H1 (cell line): ENCODE data around the gene ATP5F1E. TPM values are rescaled to one million over a fixed set of nuclear protein-coding genes. Genes with fewer than 3 reads are reported as not detected.

Experiments used
- CTCF ChIA-PET: fragments of 300-600 bp; sonication (Branson Sonifier 250); formaldehyde crosslinking; loops from one replicate; lab custom pipeline; 2021; ENCODE audit not compliant: partially characterized antibody; lab: Charles Lee
- POLR2A ChIA-PET: fragments of 300-600 bp; sonication (Branson Sonifier 250); formaldehyde crosslinking; loops from one replicate; lab custom pipeline; 2021; ENCODE audit warnings: inconsistent platforms; ENCODE audit not compliant: partially characterized antibody; lab: Charles Lee
- DNase-seq, 2 experiments: peaks; one replicate each; pipeline versions ENCODE4 v3.0.0 to v3.0.0-alpha.2; 2010 to 2022; ENCODE audit warnings: low spot score in 2 of 2, low read depth in 1 of 2, mixed read lengths in 1 of 2
- FAIRE-seq: peaks from 2 replicates; lab custom pipeline; 2011; peaks lifted over from hg19 to GRCh38; lab: Jason Lieb, UNC
- H2AFZ ChIP-seq: 2 replicates; pipeline ENCODE4 v1.8.1; 2012; ENCODE audit warnings: low read length, inconsistent platforms
- H2AK5ac ChIP-seq: 2 replicates; pipeline ENCODE4 v1.6.1; 2013; ENCODE audit warnings: low read depth, low read length
- H2BK120ac ChIP-seq: replicated peaks from 2 replicates; pipeline ENCODE3; 2013; ENCODE audit warnings: low read depth, low read length, inconsistent platforms
- H2BK12ac ChIP-seq: 2 replicates; pipeline ENCODE4 v1.6.1; 2013; ENCODE audit warnings: low read depth, low read length
- H2BK15ac ChIP-seq: 2 replicates; pipeline ENCODE4 v1.6.1; 2013; ENCODE audit warnings: low read length
- H2BK20ac ChIP-seq: 2 replicates; pipeline ENCODE4 v1.6.1; 2013; ENCODE audit warnings: low read length
- H2BK5ac ChIP-seq: 2 replicates; pipeline ENCODE4 v1.6.1; 2013; ENCODE audit warnings: low read depth, low read length
- H3K14ac ChIP-seq: 2 replicates; pipeline ENCODE4 v1.6.1; 2013; ENCODE audit warnings: inconsistent platforms; ENCODE audit not compliant: insufficient read length
- H3K18ac ChIP-seq: 2 replicates; pipeline ENCODE4 v1.6.1; 2013; ENCODE audit warnings: low read length; ENCODE audit errors: extremely low read depth
- H3K23ac ChIP-seq: 2 replicates; pipeline ENCODE4 v1.6.1; 2013; ENCODE audit warnings: inconsistent platforms; ENCODE audit not compliant: insufficient read length
- H3K23me2 ChIP-seq: 2 replicates; pipeline ENCODE4 v1.6.1; 2013; ENCODE audit warnings: low read depth, low read length
- H3K27ac ChIP-seq: 2 replicates; pipeline ENCODE4 v1.6.1; 2011; ENCODE audit warnings: low read depth, low read length, inconsistent platforms
- H3K27me3 ChIP-seq, 4 experiments: replicated peaks in 1 of 4; 1 replicate in 1 of 4; 2 replicates in 3 of 4; pipeline versions ENCODE4 v1.6.1 to v1.8.1; 2011 to 2013; ENCODE audit warnings: low read length in 3 of 4, mild to moderate bottlenecking in 3 of 4, inconsistent platforms in 2 of 4, mixed read lengths in 2 of 4, moderate library complexity in 1 of 4; ENCODE audit not compliant: control insufficient read depth in 3 of 4, insufficient read depth in 3 of 4; ENCODE audit errors: extremely low read depth in 1 of 4
- H3K36me3 ChIP-seq, 4 experiments: 2 replicates each; pipeline versions ENCODE4 v1.6.1 to v1.8.1; 2011 to 2013; ENCODE audit warnings: mild to moderate bottlenecking in 4 of 4, low read length in 3 of 4, moderate library complexity in 2 of 4, control low read depth in 1 of 4, inconsistent platforms in 1 of 4; ENCODE audit not compliant: insufficient read depth in 4 of 4, control insufficient read depth in 2 of 4
- H3K4ac ChIP-seq: replicated peaks from 2 replicates; pipeline ENCODE3; 2013; ENCODE audit warnings: low read length, low read depth, mixed read lengths, inconsistent platforms; ENCODE audit not compliant: insufficient read length
- H3K4me1 ChIP-seq, 4 experiments: replicated peaks in 1 of 4; 1 replicate in 1 of 4; 2 replicates in 3 of 4; pipeline versions ENCODE4 v1.6.1 to v1.8.1; 2011 to 2013; ENCODE audit warnings: low read length in 3 of 4, inconsistent platforms in 2 of 4, mixed read lengths in 1 of 4; ENCODE audit not compliant: insufficient read depth in 4 of 4, control insufficient read depth in 3 of 4
- H3K4me2 ChIP-seq, 2 experiments: 2 replicates each; pipeline versions ENCODE4 v1.6.1 to v1.8.1; 2011 to 2013; ENCODE audit warnings: low read depth in 2 of 2, low read length in 2 of 2, control low read depth in 1 of 2, inconsistent platforms in 1 of 2, mild to moderate bottlenecking in 1 of 2; ENCODE audit not compliant: insufficient read depth in 1 of 2
- H3K4me3 ChIP-seq, 4 experiments: fragments of 200-600, 300-600 bp in 1 of 4; sonication (generic), shearing (Covaris generic), sonication (Bioruptor Twin) in 1 of 4; 2 replicates each; pipeline versions ENCODE4 v1.5.1 to v1.8.1; 2011 to 2016; ENCODE audit warnings: low read length in 4 of 4, low read depth in 3 of 4, control low read depth in 2 of 4, inconsistent platforms in 2 of 4, mild to moderate bottlenecking in 2 of 4, mixed read lengths in 1 of 4, moderate library complexity in 1 of 4; ENCODE audit not compliant: insufficient read depth in 2 of 4; ENCODE audit errors: extremely low read depth in 1 of 4
- H3K56ac ChIP-seq: replicated peaks from 2 replicates; pipeline ENCODE3; 2013; ENCODE audit warnings: low read depth, mild to moderate bottlenecking, mixed read lengths, low read length, inconsistent platforms; ENCODE audit not compliant: insufficient read length
- H3K79me1 ChIP-seq: 2 replicates; pipeline ENCODE4 v1.6.1; 2013; ENCODE audit warnings: low read depth, low read length, control low read depth
- H3K79me2 ChIP-seq, 2 experiments: 2 replicates each; pipeline versions ENCODE4 v1.6.1 to v1.8.1; 2012 to 2013; ENCODE audit warnings: low read length in 2 of 2, mild to moderate bottlenecking in 2 of 2, inconsistent platforms in 1 of 2; ENCODE audit not compliant: insufficient read depth in 2 of 2, control insufficient read depth in 1 of 2
- H3K9ac ChIP-seq, 4 experiments: replicated peaks in 1 of 4; 1 replicate in 1 of 4; 2 replicates in 3 of 4; pipeline versions ENCODE4 v1.6.1 to v1.8.1; 2011 to 2013; ENCODE audit warnings: low read depth in 3 of 4, low read length in 3 of 4, control low read depth in 2 of 4, mild to moderate bottlenecking in 2 of 4, moderate library complexity in 2 of 4, inconsistent platforms in 1 of 4; ENCODE audit errors: extremely low read depth in 1 of 4
- H3K9me3 ChIP-seq, 2 experiments: 2 replicates each; pipeline versions ENCODE4 v1.6.1 to v1.8.1; 2012 to 2013; ENCODE audit warnings: mild to moderate bottlenecking in 2 of 2, moderate library complexity in 2 of 2, control low read depth in 1 of 2, inconsistent platforms in 1 of 2, low read depth in 1 of 2, low read length in 1 of 2, mixed read lengths in 1 of 2; ENCODE audit not compliant: insufficient read depth in 2 of 2
- H4K20me1 ChIP-seq, 2 experiments: replicated peaks in 1 of 2; 2 replicates each; pipeline versions ENCODE3 to v1.8.1; 2011 to 2013; ENCODE audit warnings: inconsistent platforms in 2 of 2, low read length in 2 of 2, mild to moderate bottlenecking in 1 of 2; ENCODE audit not compliant: insufficient read depth in 2 of 2, control insufficient read depth in 1 of 2
- H4K5ac ChIP-seq: 2 replicates; pipeline ENCODE4 v1.6.1; 2013; ENCODE audit warnings: low read length, low read depth, mixed read lengths, inconsistent platforms; ENCODE audit not compliant: insufficient read length
- H4K8ac ChIP-seq: 2 replicates; pipeline ENCODE4 v1.8.0; 2013; ENCODE audit warnings: mild to moderate bottlenecking, moderate library complexity, low read length, inconsistent platforms; ENCODE audit not compliant: insufficient read depth; ENCODE audit errors: extremely low read depth
- H4K91ac ChIP-seq: replicated peaks from 2 replicates; pipeline ENCODE3; 2013; ENCODE audit warnings: low read length, mixed read lengths, inconsistent platforms; ENCODE audit not compliant: insufficient read length
- CBX5 ChIP-seq: fragments of 300-800, 300-1000 bp; sonication (generic); IDR thresholded peaks from 2 replicates; pipeline ENCODE4 v1.7.1; 2016; ENCODE audit warnings: antibody characterized with exemption, low read length, low read depth
- JUND ChIP-seq: IDR thresholded peaks from 2 replicates; pipeline ENCODE4 v1.6.1; 2011; ENCODE audit warnings: mild to moderate bottlenecking, improper control_type of control experiment, low read length
- KDM5A ChIP-seq: fragments of 200-600 bp; IDR thresholded peaks from 2 replicates; pipeline ENCODE4 v1.7.1; 2012; ENCODE audit warnings: mild to moderate bottlenecking, low read length, inconsistent platforms, mixed read lengths
- TAF7 ChIP-seq: optimal IDR thresholded peaks from 2 replicates; pipeline ENCODE3; 2011; ENCODE audit warnings: low read depth, mild to moderate bottlenecking, inconsistent platforms, low read length, moderate library complexity, borderline replicate concordance
- WGBS, 2 experiments: shearing (Covaris generic) in 1 of 2; methylation state at CpG; one replicate each; pipeline versions ENCODE4 v1.1.6 to v1.1.7; 2013 to 2015; ENCODE audit warnings: low lambda C conversion rate in 2 of 2, mixed read lengths in 2 of 2, inconsistent platforms in 1 of 2, low coverage in 1 of 2, missing lambda C conversion rate in 1 of 2; ENCODE audit not compliant: insufficient replicate concordance in 2 of 2, insufficient coverage in 1 of 2, insufficient read length in 1 of 2; ENCODE audit errors: extremely low coverage in 1 of 2, missing lambda C conversion rate in 1 of 2; 5-methylcytosine and 5-hydroxymethylcytosine counted together
- polyA plus RNA-seq, 7 experiments: library from polyadenylated mRNA; depleted of rRNA in 3 of 7; stranded (reverse) in 5 of 7; unstranded in 2 of 7; fragments of >200 nt in 5 of 7; fragments of 200-250 nt in 2 of 7; gene quantifications; 1 replicate in 5 of 7; 2 replicates in 1 of 7; 4 replicates in 1 of 7; pipeline versions ENCODE4 v1.2.1 to v1.2.3, GENCODE V29; 2011 to 2013; ENCODE audit warnings: missing spikeins in 2 of 7, mixed read lengths in 2 of 7
- total RNA-seq: library from RNA; stranded (reverse); fragmentation: NEBNext Ultra II Directional; extraction: Animal tissue kit (Norgen Biotek cat#: 25700); gene quantifications from 2 replicates; pipeline ENCODE4 v1.2.1, GENCODE V29; 2021

Gene ATP5F1E
- total and polyA plus RNA-seq, 2 of the 8 experiments (the other 6 are each of a cell fraction or from before 2014, with no cell fraction given): 15.7 to 47.8 TPM

DNA sequence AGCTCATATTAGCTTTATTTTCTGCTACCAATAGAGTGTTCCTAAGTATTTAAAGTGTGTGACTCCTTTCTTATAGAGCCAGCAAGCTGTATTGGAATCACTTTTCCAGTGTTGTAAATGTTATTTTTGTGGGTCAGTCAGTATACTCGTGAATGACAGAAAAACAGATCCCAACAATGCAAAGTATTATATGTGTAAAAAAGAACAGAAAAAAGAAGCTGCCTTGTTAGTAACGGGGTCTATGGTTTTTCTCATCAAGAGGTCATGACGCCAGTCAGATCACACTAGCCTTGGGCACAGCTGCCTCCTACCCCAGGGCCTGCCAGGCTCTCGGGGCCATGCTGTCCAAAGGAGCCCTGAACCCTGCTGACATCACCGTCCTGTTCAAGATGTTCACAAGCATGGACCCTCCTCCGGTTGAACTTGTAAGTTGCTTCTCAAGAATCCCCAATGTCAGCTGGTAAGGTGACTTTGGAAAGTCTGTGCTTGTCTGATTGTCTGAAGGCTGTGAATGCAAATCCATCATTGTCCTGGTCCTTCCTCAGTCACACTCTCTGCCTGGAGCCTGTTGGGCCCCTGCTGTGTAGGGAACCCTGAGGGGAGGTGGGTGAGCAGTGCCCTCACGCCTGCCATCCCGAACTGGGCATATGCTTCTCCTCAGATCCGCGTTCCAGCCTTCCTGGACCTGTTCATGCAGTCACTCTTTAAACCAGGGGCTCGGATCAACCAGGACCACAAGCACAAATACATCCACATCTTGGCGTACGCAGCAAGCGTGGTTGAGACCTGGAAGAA, 41.3 kb downstream of the ATP5F1E start:
- H3K27ac ChIP-seq: no peak overlapping the region
- H2BK15ac ChIP-seq: no peak overlapping the region
- FAIRE-seq (no peak), DNase-seq (no peak)
- no peaks in the 10 kb centered on the region for H3K4me1 ChIP-seq
- no peak overlapping the region for H2BK12ac ChIP-seq
- no peak overlapping the region for H2BK120ac ChIP-seq
- H2BK5ac ChIP-seq: no peak overlapping the region
- 0 out of 4 replicates have a peak, but pooled peaks cover 0 to 1% of the 10 kb centered on the region in 2 experiments for H3K79me2 ChIP-seq
- ChIA-PET POLR2A (interaction anchor here (0.9 to 1.2 kb wide), 4 partner anchors 9 to 18 kb away, joined by 3 to 4 read pairs (median 3); no protein-coding TSS in a partner anchor), CTCF (interaction anchor here (1.2 kb wide), 1 partner anchor 124 kb away, joined by 3 read pairs; no protein-coding TSS in a partner anchor)
- no peaks in the 10 kb centered on the region; the same call in 1 of the 2 replicates for H3K79me1 ChIP-seq
- H3K23me2 ChIP-seq: no peaks in the 10 kb centered on the region
- H3K9ac ChIP-seq: no peak overlapping the region
- H3K18ac ChIP-seq: no peak overlapping the region
- H3K14ac ChIP-seq: no peak overlapping the region
- no peak overlapping the region for H2AFZ ChIP-seq
- H3K4me2 ChIP-seq: no peak overlapping the region
- peaks cover 0 to 14% of the 10 kb centered on the region in 2 experiments for H4K20me1 ChIP-seq
- H4K5ac ChIP-seq: no peak overlapping the region
- H4K91ac ChIP-seq: no peak overlapping the region
- no peak overlapping the region for H3K56ac ChIP-seq
- no peak overlapping the region for H3K4me3 ChIP-seq
- H4K8ac ChIP-seq: no peak overlapping the region
- no peaks in the 10 kb centered on the region for H3K9me3 ChIP-seq
- H3K23ac ChIP-seq: no peak overlapping the region
- no peak overlapping the region for H3K4ac ChIP-seq
- H3K27me3 ChIP-seq: no peaks in the 10 kb centered on the region
- WGBS, 2 experiments: 88% methylated on average over 14 of the region's 14 CpGs; no CpG with 5 or more reads in 1 of the 2 experiments
- no peak overlapping the region for H2AK5ac ChIP-seq
- no peak for TF ChIP-seq JUND
- no peak for TF ChIP-seq CBX5
- no peak for TF ChIP-seq KDM5A
- no peak for TF ChIP-seq TAF7
- no peak overlapping the region for H2BK20ac ChIP-seq
- H3K36me3 ChIP-seq: peaks cover 38 to 87% (median 75%) of the 10 kb centered on the region in 4 experiments
